GM21576 (cell line): ENCODE data around the gene GSDMA.

Experiments
- ATAC-seq: cut with Tn5 transposase; IDR thresholded peaks from one replicate; pipeline ENCODE4 v1.9.1; 2021; ENCODE audit warnings: mild to moderate bottlenecking, moderate library complexity; ENCODE audit not compliant: unreplicated experiment

Gene GSDMA

GRCh38 chr17:40019140-40019991 lies 56.6 kb downstream of the GSDMA start:
- ATAC-seq: no peak

- ATAC-seq: no peak
These were observed 57.3 kb downstream of the GSDMA start for GRCh38 chr17:40020146-40020545.

GRCh38 chr17:40021451-40021971 lies 58.7 kb downstream of the GSDMA start:
- ATAC-seq: no peak

- ATAC-seq: no peak
These were observed 59.7 kb downstream of the GSDMA start for GRCh38 chr17:40022497-40022896.

- ATAC-seq: no peak
These were observed 60.2 kb downstream of the GSDMA start for GRCh38 chr17:40022961-40023541.

GRCh38 chr17:40023590-40024292 lies 60.9 kb downstream of the GSDMA start:
- no peak for ATAC-seq

- no peak for ATAC-seq
These were observed 62.1 kb downstream of the GSDMA start for GRCh38 chr17:40024901-40025300.

GRCh38 chr17:40025559-40025958 lies 62.8 kb downstream of the GSDMA start:
- ATAC-seq: no peak

- ATAC-seq: no peak
These were observed 63.4 kb downstream of the GSDMA start for GRCh38 chr17:40025991-40026815.

- ATAC-seq: no peak
These were observed 64.2 kb downstream of the GSDMA start for GRCh38 chr17:40026816-40027613.
